Neural progenitor cell (in vitro differentiated cells): ENCODE results near the gene FECH. TPM values are rescaled to one million over a fixed set of nuclear protein-coding genes. Genes with fewer than 3 reads are reported as not detected.

Experiments
- DNase-seq: peaks from one replicate; pipeline ENCODE4 v3.0.0-alpha.2; 2016; ENCODE audit warnings: low spot score
- H2AFZ ChIP-seq: fragments of 200-600 bp; sonication (generic); replicated peaks from 2 replicates; pipeline ENCODE4 v1.6.1; 2016; ENCODE audit warnings: antibody characterized with exemption
- H3F3A ChIP-seq: fragments of 200-600 bp; sonication (generic); 2 replicates; pipeline ENCODE4 v1.6.1; 2016; ENCODE audit warnings: antibody characterized with exemption, low read depth
- H3K27ac ChIP-seq: fragments of 200-600 bp; sonication (generic); 2 replicates; pipeline ENCODE4 v1.5.1; 2016; ENCODE audit warnings: mild to moderate bottlenecking
- H3K27me3 ChIP-seq: fragments of 200-600 bp; sonication (generic); 2 replicates; pipeline ENCODE4 v1.6.1; 2016; ENCODE audit warnings: mild to moderate bottlenecking, moderate library complexity
- H3K36me3 ChIP-seq: fragments of 200-600 bp; sonication (generic); 2 replicates; pipeline ENCODE4 v1.5.1; 2016
- H3K4me1 ChIP-seq: fragments of 200-600 bp; sonication (generic); 2 replicates; pipeline ENCODE4 v1.6.1; 2016; ENCODE audit warnings: mixed run types
- H3K4me2 ChIP-seq: fragments of 200-600 bp; sonication (generic); 2 replicates; pipeline ENCODE4 v1.6.1; 2016
- H3K4me3 ChIP-seq: fragments of 200-600 bp; sonication (generic); 2 replicates; pipeline ENCODE4 v1.5.1; 2016
- H3K79me2 ChIP-seq: fragments of 200-600 bp; sonication (generic); 2 replicates; pipeline ENCODE4 v1.6.1; 2016; ENCODE audit warnings: low read depth
- H3K9ac ChIP-seq: fragments of 200-600 bp; sonication (generic); 2 replicates; pipeline ENCODE4 v1.6.1; 2016
- H3K9me3 ChIP-seq: fragments of 200-600 bp; sonication (generic); 2 replicates; pipeline ENCODE4 v1.5.1; 2016; ENCODE audit warnings: low read depth
- H4K20me1 ChIP-seq: fragments of 200-600 bp; sonication (generic); 2 replicates; pipeline ENCODE4 v1.6.1; 2016; ENCODE audit warnings: low read depth
- H3K27ac Mint-ChIP-seq: 3 replicates; pipeline ENCODE4 v1.8.0; 2021; ENCODE audit warnings: mixed read lengths
- H3K27me3 Mint-ChIP-seq: 2 replicates; pipeline ENCODE4 v1.8.0; 2022; ENCODE audit warnings: low read depth, mild to moderate bottlenecking, inconsistent platforms, moderate library complexity, mixed read lengths; ENCODE audit not compliant: insufficient read depth
- H3K36me3 Mint-ChIP-seq: 3 replicates; pipeline ENCODE4 v1.8.0; 2021; ENCODE audit warnings: mixed read lengths
- H3K4me1 Mint-ChIP-seq: 3 replicates; pipeline ENCODE4 v1.8.0; 2021; ENCODE audit warnings: mixed read lengths
- H3K4me3 Mint-ChIP-seq: 3 replicates; pipeline ENCODE4 v1.8.0; 2021; ENCODE audit warnings: mild to moderate bottlenecking, moderate library complexity, mixed read lengths
- H3K9me3 Mint-ChIP-seq: 3 replicates; pipeline ENCODE4 v1.8.0; 2020; ENCODE audit warnings: mixed read lengths
- CTCF ChIP-seq: fragments of 200-600 bp; sonication (generic); IDR thresholded peaks from 2 replicates; pipeline ENCODE4 v1.5.1; 2017; ENCODE audit warnings: antibody characterized with exemption, mild to moderate bottlenecking
- EZH2 ChIP-seq: fragments of 200-600 bp; sonication (generic); IDR thresholded peaks from 2 replicates; pipeline ENCODE4 v1.6.1; 2017; ENCODE audit warnings: antibody characterized with exemption, mild to moderate bottlenecking, moderate library complexity
- EZH2phosphoT487 ChIP-seq: fragments of 200-600 bp; sonication (generic); IDR thresholded peaks from 2 replicates; pipeline ENCODE4 v1.6.1; 2017; ENCODE audit warnings: antibody characterized with exemption
- total RNA-seq: library from RNA; depleted of rRNA; stranded (reverse); fragments of >200 nt; gene quantifications from 2 replicates; pipeline ENCODE4 v1.2.3, GENCODE V29; 2015; ENCODE audit warnings: low replicate concordance

The FECH gene
- total RNA-seq, 1 donor from 2014 or later = 16.4 TPM

DNA sequence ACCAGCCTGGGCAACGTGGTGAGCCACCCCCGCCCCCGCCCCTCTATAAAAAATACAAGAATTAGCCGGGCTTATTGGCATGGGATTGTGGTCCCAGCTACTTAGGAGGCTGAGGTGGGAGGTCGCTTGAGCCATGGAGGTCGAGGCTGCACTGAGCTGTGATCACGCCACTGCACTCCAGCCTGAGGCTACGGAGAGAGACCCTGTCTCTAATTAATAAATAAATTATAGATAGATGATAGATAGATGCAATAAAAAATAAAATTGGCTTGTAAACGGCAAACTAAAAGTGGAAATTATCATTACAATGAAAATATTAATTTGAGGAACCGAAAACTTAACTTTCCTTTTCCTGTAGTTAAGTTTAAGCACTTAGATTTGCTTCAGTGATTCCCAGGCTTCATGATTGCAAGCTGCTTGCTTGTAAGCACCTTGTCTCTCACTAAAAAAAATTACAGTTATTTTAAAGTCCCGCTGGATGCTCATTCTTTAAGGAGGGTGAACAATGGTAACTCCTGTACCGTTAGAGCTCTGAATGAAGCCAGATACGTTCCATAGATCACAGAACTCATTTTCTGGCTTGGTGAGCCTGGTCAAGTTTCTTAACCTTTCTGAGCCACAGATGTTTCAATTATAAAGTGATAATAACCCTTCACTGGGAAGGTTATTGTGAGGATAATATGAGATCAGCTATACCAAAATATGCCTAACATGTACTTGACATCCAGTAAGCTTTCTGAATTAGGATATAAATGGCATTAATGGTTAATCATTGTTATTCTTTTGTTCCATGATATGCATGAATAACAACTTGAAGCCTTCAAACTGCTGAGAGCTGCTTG is 44.5 kb upstream of the FECH start:
- peak overlapping the region; percentile 73 for H3K4me3 ChIP-seq
- H3K79me2 ChIP-seq = no peaks in the 10 kb centered on the region
- no peaks in the 10 kb centered on the region for H3K27me3 Mint-ChIP-seq
- peak overlapping the region; percentile 80 for H3K4me2 ChIP-seq
- H4K20me1 ChIP-seq = no peaks in the 10 kb centered on the region
- peak overlapping the region; percentile 25 for H3K27ac Mint-ChIP-seq
- H3K36me3 Mint-ChIP-seq = peaks cover 6% of the 10 kb centered on the region
- no peaks in the 10 kb centered on the region for H3K9me3 ChIP-seq
- H3K36me3 ChIP-seq = no peaks in the 10 kb centered on the region
- H3K27ac ChIP-seq = no peak overlapping the region
- peak overlapping the region; percentile 99 for H2AFZ ChIP-seq
- H3K9me3 Mint-ChIP-seq = peaks cover 5% of the 10 kb centered on the region
- no peak for DNase-seq
- H3K4me1 ChIP-seq = peaks cover 5% of the 10 kb centered on the region
- peaks cover 22% of the 10 kb centered on the region for H3K4me1 Mint-ChIP-seq
- H3K9ac ChIP-seq = no peak overlapping the region
- H3K4me3 Mint-ChIP-seq = peak overlapping the region; percentile 91
- H3F3A ChIP-seq = peaks cover 12% of the 10 kb centered on the region
- TF ChIP-seq EZH2 (no peak), EZH2phosphoT487 (no peak), CTCF (no peak)
- H3K27me3 ChIP-seq = no peaks in the 10 kb centered on the region

GRCh38 chr18:57630002-57630753 is 43.7 kb upstream of the FECH start:
- H3K4me3 ChIP-seq = peak overlapping the region; percentile 73
- Mint-ChIP-seq H3K27me3 (no peaks in the 10 kb centered on the region), H3K9me3 (peaks cover 5% of the 10 kb centered on the region), H3K27ac (peak overlapping the region; percentile 98), H3K4me1 (peaks cover 18% of the 10 kb centered on the region), H3K4me3 (peak overlapping the region; percentile 91), H3K36me3 (peaks cover 6% of the 10 kb centered on the region)
- no peak overlapping the region for H3K27ac ChIP-seq
- no peaks in the 10 kb centered on the region for H4K20me1 ChIP-seq
- no peaks in the 10 kb centered on the region for H3K36me3 ChIP-seq
- H3K9me3 ChIP-seq = no peaks in the 10 kb centered on the region
- H3K9ac ChIP-seq = peak overlapping the region; percentile 39
- TF ChIP-seq EZH2phosphoT487 = no peak
- peak; percentile 67 for TF ChIP-seq CTCF
- no peak for TF ChIP-seq EZH2
- no peaks in the 10 kb centered on the region for H3K79me2 ChIP-seq
- H2AFZ ChIP-seq = peak overlapping the region; percentile 99
- DNase-seq = peak; percentile 94
- peaks cover 12% of the 10 kb centered on the region for H3F3A ChIP-seq
- peak overlapping the region; percentile 80 for H3K4me2 ChIP-seq
- H3K27me3 ChIP-seq = no peaks in the 10 kb centered on the region
- H3K4me1 ChIP-seq = peaks cover 2% of the 10 kb centered on the region

- no peaks in the 10 kb centered on the region for H3K27me3 Mint-ChIP-seq
- no peak overlapping the region for H3K27ac Mint-ChIP-seq
- H3K36me3 ChIP-seq = no peaks in the 10 kb centered on the region
- H2AFZ ChIP-seq = no peak overlapping the region
- peaks cover 12% of the 10 kb centered on the region for H3F3A ChIP-seq
- H3K4me3 Mint-ChIP-seq = peak overlapping the region; percentile 91
- H3K27ac ChIP-seq = no peak overlapping the region
- TF ChIP-seq EZH2 (no peak), CTCF (no peak), EZH2phosphoT487 (no peak)
- H3K9ac ChIP-seq = no peak overlapping the region
- no peaks in the 10 kb centered on the region for H4K20me1 ChIP-seq
- no peak for DNase-seq
- H3K4me1 Mint-ChIP-seq = peaks cover 17% of the 10 kb centered on the region
- no peaks in the 10 kb centered on the region for H3K79me2 ChIP-seq
- H3K4me1 ChIP-seq = no peaks in the 10 kb centered on the region
- H3K9me3 ChIP-seq = no peaks in the 10 kb centered on the region
- H3K27me3 ChIP-seq = no peaks in the 10 kb centered on the region
- peak overlapping the region; percentile 80 for H3K4me2 ChIP-seq
- peaks cover 4% of the 10 kb centered on the region for H3K9me3 Mint-ChIP-seq
- peak overlapping the region; percentile 73 for H3K4me3 ChIP-seq
- peaks cover 5% of the 10 kb centered on the region for H3K36me3 Mint-ChIP-seq
Observed at GRCh38 chr18:57629422-57629821, 42.9 kb upstream of the FECH start.
